OCI-LY7 (cell line): ENCODE results near the gene AVPR2. TPM values are rescaled to one million over a fixed set of nuclear protein-coding genes. Genes with fewer than 3 reads are reported as not detected.

ENCODE experiments used
- BruUV-seq: library from RNA; stranded (reverse); fragments of 400-500 nt; replicated peaks from 2 replicates; lab custom pipeline; 2021; lab: Mats Ljungman, UMichigan
- CTCF ChIA-PET: fragments of 300-600 bp; sonication (Branson Sonifier 250); formaldehyde crosslinking; loops from one replicate; lab custom pipeline; 2022; ENCODE audit warnings: antibody characterized with exemption; ENCODE audit not compliant: unreplicated experiment; lab: Charles Lee
- POLR2A ChIA-PET: fragments of 300-600 bp; sonication (Branson Sonifier 250); formaldehyde crosslinking; loops from one replicate; lab custom pipeline; 2022; ENCODE audit warnings: antibody characterized with exemption; lab: Charles Lee
- DNase-seq: peaks from one replicate; pipeline ENCODE4 v3.0.0-alpha.2; 2015; ENCODE audit warnings: low spot score
- H2AFZ ChIP-seq: fragments of 200-600 bp; sonication (generic), shearing (Covaris generic); 2 replicates; pipeline ENCODE4 v1.6.1; 2014; ENCODE audit warnings: mild to moderate bottlenecking, antibody characterized with exemption, low read length, moderate library complexity
- H3K27ac ChIP-seq: fragments of 200-600 bp; sonication (generic); 2 replicates; pipeline ENCODE4 v1.5.1; 2014; ENCODE audit warnings: mixed run types, low read depth, mild to moderate bottlenecking, moderate library complexity, low read length, inconsistent platforms; ENCODE audit not compliant: poor library complexity, severe bottlenecking
- H3K36me3 ChIP-seq: fragments of 200-600 bp; sonication (generic); 2 replicates; pipeline ENCODE4 v1.6.1; 2014; ENCODE audit warnings: mild to moderate bottlenecking, antibody characterized with exemption, low read length, moderate library complexity, mixed read lengths; ENCODE audit not compliant: insufficient read depth
- H3K4me1 ChIP-seq: fragments of 200-600 bp; sonication (generic); 2 replicates; pipeline ENCODE4 v1.5.1; 2014; ENCODE audit warnings: mild to moderate bottlenecking, low read length; ENCODE audit not compliant: insufficient read depth, poor library complexity, severe bottlenecking
- H3K4me2 ChIP-seq: fragments of 200-600 bp; sonication (generic); 2 replicates; pipeline ENCODE4 v1.6.1; 2014; ENCODE audit warnings: mild to moderate bottlenecking, low read length
- H3K4me3 ChIP-seq: fragments of 200-600 bp; sonication (generic); 2 replicates; pipeline ENCODE4 v1.5.1; 2014; ENCODE audit warnings: mild to moderate bottlenecking, low read depth, low read length; ENCODE audit not compliant: poor library complexity, severe bottlenecking
- H3K79me2 ChIP-seq: fragments of 200-600 bp; sonication (generic); 2 replicates; pipeline ENCODE4 v1.6.1; 2016; ENCODE audit warnings: low read depth, mild to moderate bottlenecking, low read length, moderate library complexity, mixed read lengths; ENCODE audit not compliant: insufficient read depth
- H3K9me2 ChIP-seq: fragments of 200-600 bp; sonication (generic); 2 replicates; pipeline ENCODE4 v1.6.1; 2016; ENCODE audit warnings: mild to moderate bottlenecking, low read length, mixed read lengths; ENCODE audit not compliant: insufficient read depth
- H3K9me3 ChIP-seq: fragments of 200-600 bp; sonication (generic); 2 replicates; pipeline ENCODE4 v1.6.1; 2014; ENCODE audit warnings: mild to moderate bottlenecking, mixed run types, low read length, mixed read lengths
- H4K20me1 ChIP-seq: fragments of 200-600 bp; sonication (generic); 2 replicates; pipeline ENCODE4 v1.6.1; 2014; ENCODE audit warnings: mild to moderate bottlenecking, antibody characterized with exemption, low read length, moderate library complexity, mixed read lengths; ENCODE audit not compliant: insufficient read depth
- CTCF ChIP-seq: fragments of 200-600 bp; sonication (generic); conservative IDR thresholded peaks from 2 replicates; pipeline ENCODE4 v1.5.1; 2014; ENCODE audit warnings: mild to moderate bottlenecking, antibody characterized with exemption, low read length, moderate library complexity, mixed read lengths
- EZH2phosphoT487 ChIP-seq: fragments of 200-600 bp; sonication (generic); IDR thresholded peaks from 2 replicates; pipeline ENCODE4 v1.6.1; 2018; ENCODE audit warnings: low read depth, borderline replicate concordance, mild to moderate bottlenecking, mixed run types, antibody characterized with exemption, low read length, moderate library complexity, mixed read lengths
- intact Hi-C: fragments of 100-400 bp; cut with micrococcal nuclease; formaldehyde crosslinking; loops from one replicate; pipeline ENCODE4 v1.10.0; 2022; ENCODE audit not compliant: unreplicated experiment
- total RNA-seq, 2 experiments: library from RNA; depleted of rRNA in 1 of 2; stranded (reverse); fragments of >200 nt in 1 of 2; shearing (Covaris generic) in 1 of 2; gene quantifications; 2 replicates each; pipeline ENCODE4 v1.2.3, GENCODE V29; 2014 to 2022

The AVPR2 gene
- total RNA-seq, 2 experiments from 2014 or later: 0.09 TPM; not detected in 1

- DNase-seq: no peak
- ChIA-PET CTCF (no interaction called here), POLR2A (no interaction called here)
- Histone ChIP-seq H3K4me3 (no peak overlapping the region), H3K9me3 (no peaks in the 10 kb centered on the region), H2AFZ (no peak overlapping the region), H3K4me1 (no peaks in the 10 kb centered on the region), H3K4me2 (no peak overlapping the region), H3K9me2 (no peaks in the 10 kb centered on the region), H3K79me2 (no peaks in the 10 kb centered on the region), H4K20me1 (no peaks in the 10 kb centered on the region), H3K36me3 (no peaks in the 10 kb centered on the region), H3K27ac (no peak overlapping the region)
- TF ChIP-seq CTCF: no peak
- no peak for TF ChIP-seq EZH2phosphoT487
- BruUV-seq: no TSS peak
- intact Hi-C loops: no loop called here
Measured at GRCh38 chrX:153878345-153878744, 26.1 kb upstream of the AVPR2 start.

- CTCF ChIA-PET: no interaction called here
- Histone ChIP-seq H2AFZ (no peak overlapping the region), H3K4me3 (no peak overlapping the region), H3K27ac (no peak overlapping the region), H3K9me3 (no peaks in the 10 kb centered on the region), H4K20me1 (no peaks in the 10 kb centered on the region), H3K4me1 (no peaks in the 10 kb centered on the region), H3K9me2 (no peaks in the 10 kb centered on the region), H3K79me2 (no peaks in the 10 kb centered on the region), H3K4me2 (no peak overlapping the region), H3K36me3 (no peaks in the 10 kb centered on the region)
- intact Hi-C loops: no loop called here
- TF ChIP-seq EZH2phosphoT487 (no peak), CTCF (no peak)
- no TSS peak for BruUV-seq
- POLR2A ChIA-PET: no interaction called here
- DNase-seq: no peak
Measured at GRCh38 chrX:153878969-153879653, 25.4 kb upstream of the AVPR2 start.

GRCh38 chrX:153879741-153880439, 24.6 kb upstream of the AVPR2 start:
- H3K27ac ChIP-seq: no peak overlapping the region
- intact Hi-C loops: loop anchor here (5.0 to 10.0 kb wide), 2 partner anchors 55 to 118 kb away; partner anchors contain the start of gene PLXNB3
- TF ChIP-seq CTCF: no peak
- TF ChIP-seq EZH2phosphoT487: no peak
- H3K4me3 ChIP-seq: no peak overlapping the region
- H2AFZ ChIP-seq: no peak overlapping the region
- no TSS peak for BruUV-seq
- no peaks in the 10 kb centered on the region for H3K36me3 ChIP-seq
- no peaks in the 10 kb centered on the region for H4K20me1 ChIP-seq
- no peaks in the 10 kb centered on the region for H3K4me1 ChIP-seq
- no peaks in the 10 kb centered on the region for H3K9me2 ChIP-seq
- no peaks in the 10 kb centered on the region for H3K79me2 ChIP-seq
- ChIA-PET CTCF (no interaction called here), POLR2A (no interaction called here)
- no peak for DNase-seq
- no peak overlapping the region for H3K4me2 ChIP-seq
- no peaks in the 10 kb centered on the region for H3K9me3 ChIP-seq
